Activated CD4-positive, alpha-beta T cell treated with anti-CD3 and anti-CD28 coated beads, Interleukin-10, Interleukin-2, amounts not matched to agents 100 ng/mL and 50 ng/mL, durations not matched to agents 16 hours and 8 hours (primary cell): ENCODE results near the gene CKMT2.

Experiments used
- DNase-seq: peaks from one replicate; pipeline ENCODE4 v3.0.0-alpha.2; 2020

Gene CKMT2

GRCh38 chr5:81313278-81313677 is 80.2 kb downstream of the CKMT2 start:
- no peak for DNase-seq

GRCh38 chr5:81313686-81314085 is 80.6 kb downstream of the CKMT2 start:
- no peak for DNase-seq

GRCh38 chr5:81314581-81314980 is 81.5 kb downstream of the CKMT2 start:
- no peak for DNase-seq

GRCh38 chr5:81315336-81315735 is 82.2 kb downstream of the CKMT2 start:
- no peak for DNase-seq

GRCh38 chr5:81315830-81316229 is 82.7 kb downstream of the CKMT2 start:
- no peak for DNase-seq
